HG03139 (cell line): ENCODE results near the gene RTCB.

ENCODE experiments used
- ATAC-seq: cut with Tn5 transposase; IDR thresholded peaks from one replicate; pipeline ENCODE4 v1.9.1; 2021; ENCODE audit not compliant: unreplicated experiment

RTCB gene

GRCh38 chr22:32340411-32340810 is 71.6 kb downstream of the RTCB start:
- ATAC-seq: no peak

- ATAC-seq: no peak
Measured at GRCh38 chr22:32339190-32340012, 72.6 kb downstream of the RTCB start.

- ATAC-seq: no peak
Measured at GRCh38 chr22:32338757-32339156, 73.3 kb downstream of the RTCB start.
